BLaER1 (cell line): Measurements from ENCODE around the gene AEBP1.

ENCODE experiments used
- H3K27ac ChIP-seq: shearing (Covaris generic); formaldehyde crosslinking; 2 replicates; pipeline ENCODE4 v1.8.1; 2022
- H3K27me3 ChIP-seq: shearing (Covaris generic); formaldehyde crosslinking; 2 replicates; pipeline ENCODE4 v1.8.1; 2022
- H3K36me3 ChIP-seq: shearing (Covaris generic); formaldehyde crosslinking; 2 replicates; pipeline ENCODE4 v1.8.1; 2022
- H3K4me1 ChIP-seq: shearing (Covaris generic); formaldehyde crosslinking; 2 replicates; pipeline ENCODE4 v1.8.1; 2022
- H3K4me2 ChIP-seq: shearing (Covaris generic); formaldehyde crosslinking; 2 replicates; pipeline ENCODE4 v1.8.1; 2022
- H3K4me3 ChIP-seq: shearing (Covaris generic); formaldehyde crosslinking; 2 replicates; pipeline ENCODE4 v1.8.1; 2022
- H3K9ac ChIP-seq: shearing (Covaris generic); formaldehyde crosslinking; 2 replicates; pipeline ENCODE4 v1.8.1; 2022
- H3K9me3 ChIP-seq: shearing (Covaris generic); formaldehyde crosslinking; 2 replicates; pipeline ENCODE4 v1.8.1; 2022
- H4K20me1 ChIP-seq: shearing (Covaris generic); formaldehyde crosslinking; 2 replicates; pipeline ENCODE4 v1.8.1; 2022
- Cebpa-rat ChIP-seq: shearing (Covaris generic); IDR thresholded peaks from 2 replicates; pipeline ENCODE4 v1.8.1; 2022

Gene AEBP1

GRCh38 chr7:44066111-44066460 lies 38.1 kb upstream of the AEBP1 start:
- Histone ChIP-seq H3K27me3 (no peaks in the 10 kb centered on the region), H3K36me3 (peaks cover 34% of the 10 kb centered on the region), H3K4me3 (no peak overlapping the region), H3K27ac (peak overlapping the region; percentile 16; the same call in 1 of the 2 replicates), H3K9ac (no peak overlapping the region), H3K4me2 (0 out of 2 replicates have a peak overlapping the region, but pooled peaks have one; percentile 32), H3K9me3 (no peaks in the 10 kb centered on the region), H4K20me1 (no peaks in the 10 kb centered on the region), H3K4me1 (peaks cover 46% of the 10 kb centered on the region)
- TF ChIP-seq Cebpa-rat, result no peak

DNA sequence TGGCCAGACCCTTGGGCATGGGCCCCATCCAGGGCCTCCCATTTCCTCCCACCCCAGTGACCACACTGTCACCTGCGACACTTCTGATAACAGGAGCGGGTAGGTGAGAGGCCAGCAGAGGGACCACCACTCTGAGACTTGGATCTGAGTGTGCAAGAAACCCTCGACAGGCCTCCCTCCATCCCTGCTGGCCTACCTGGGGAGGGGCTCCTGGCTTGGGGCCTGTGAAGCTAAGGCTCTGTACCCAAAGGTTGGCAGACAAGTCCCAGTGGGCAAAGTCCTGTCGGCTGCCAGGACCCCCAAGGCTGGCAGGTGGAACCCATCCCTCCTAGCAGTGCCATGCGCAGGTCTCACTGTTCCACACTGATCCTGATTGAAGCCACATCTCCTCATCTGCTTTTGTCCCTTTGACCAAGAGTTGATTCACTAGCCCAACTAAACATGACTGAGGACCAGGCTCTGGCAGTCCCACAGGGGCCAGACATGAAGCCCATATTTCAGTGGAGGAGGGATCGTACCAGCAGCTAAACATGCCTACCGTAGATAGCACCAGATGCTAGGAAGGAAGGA lies 37.6 kb upstream of the AEBP1 start:
- H3K9me3 ChIP-seq, result no peaks in the 10 kb centered on the region
- H3K27me3 ChIP-seq, result no peaks in the 10 kb centered on the region
- TF ChIP-seq Cebpa-rat, result no peak
- H3K9ac ChIP-seq, result no peak overlapping the region
- H3K4me1 ChIP-seq, result peaks cover 46% of the 10 kb centered on the region
- H4K20me1 ChIP-seq, result no peaks in the 10 kb centered on the region
- peak overlapping the region; percentile 14 for H3K27ac ChIP-seq
- peaks cover 34% of the 10 kb centered on the region for H3K36me3 ChIP-seq
- no peak overlapping the region for H3K4me2 ChIP-seq
- H3K4me3 ChIP-seq, result no peak overlapping the region

DNA sequence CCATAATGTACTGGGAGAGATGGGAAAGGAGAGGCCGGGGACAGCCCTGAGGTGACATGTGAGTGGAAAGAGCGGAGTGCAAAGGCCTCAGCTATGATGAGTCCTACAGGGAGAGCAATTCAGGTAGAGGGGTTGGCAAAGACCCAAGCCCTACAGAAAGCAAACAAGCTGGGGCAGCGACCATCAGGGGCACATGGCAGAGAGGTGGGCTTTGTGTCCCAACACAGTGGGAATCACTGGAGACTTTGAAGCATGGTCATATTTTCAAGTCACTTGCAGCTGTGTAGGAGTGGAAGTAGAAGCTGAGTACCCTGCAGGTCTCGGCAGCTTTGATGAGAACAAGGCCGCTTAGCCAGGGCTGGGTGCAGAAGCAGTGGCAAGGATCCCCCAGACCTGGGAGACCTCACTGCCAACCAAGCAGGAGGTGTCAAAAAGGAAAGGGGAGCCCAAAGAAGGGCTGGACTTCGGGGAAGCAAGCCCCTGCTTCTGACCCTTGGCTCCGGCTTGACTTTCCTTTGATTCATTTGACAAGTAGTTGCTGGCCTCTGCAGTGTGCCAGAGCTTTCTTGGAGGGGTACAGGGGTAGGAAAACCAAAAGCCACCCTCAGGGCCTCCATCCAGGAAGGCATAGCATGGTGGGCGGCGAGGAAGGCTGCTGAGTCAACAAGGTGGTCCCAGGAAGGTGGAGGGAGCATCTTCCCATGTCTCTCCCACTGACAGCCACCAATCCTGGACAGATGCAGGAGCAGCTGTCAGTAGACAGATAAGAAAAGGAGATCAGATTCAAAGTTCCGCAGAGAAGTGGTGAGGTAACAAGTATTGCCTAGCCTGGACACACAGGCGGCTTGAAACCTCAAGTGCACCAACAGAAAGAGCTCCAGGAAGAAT lies 36.8 kb upstream of the AEBP1 start:
- H4K20me1 ChIP-seq, result no peaks in the 10 kb centered on the region
- H3K27ac ChIP-seq, result peak overlapping the region; percentile 32; the same call in 1 of the 2 replicates
- H3K9me3 ChIP-seq, result no peaks in the 10 kb centered on the region
- H3K9ac ChIP-seq, result no peak overlapping the region
- no peaks in the 10 kb centered on the region for H3K27me3 ChIP-seq
- H3K4me3 ChIP-seq, result no peak overlapping the region
- H3K4me1 ChIP-seq, result peaks cover 46% of the 10 kb centered on the region
- H3K36me3 ChIP-seq, result peaks cover 33% of the 10 kb centered on the region
- no peak for TF ChIP-seq Cebpa-rat
- H3K4me2 ChIP-seq, result no peak overlapping the region

- no peaks in the 10 kb centered on the region for H3K27me3 ChIP-seq
- peaks cover 47% of the 10 kb centered on the region for H3K4me1 ChIP-seq
- H3K4me2 ChIP-seq, result no peak overlapping the region
- H3K4me3 ChIP-seq, result no peak overlapping the region
- no peak overlapping the region for H3K9ac ChIP-seq
- TF ChIP-seq Cebpa-rat, result no peak
- no peaks in the 10 kb centered on the region for H3K9me3 ChIP-seq
- H3K27ac ChIP-seq, result no peak overlapping the region
- no peaks in the 10 kb centered on the region for H4K20me1 ChIP-seq
- H3K36me3 ChIP-seq, result peaks cover 31% of the 10 kb centered on the region
Observed at GRCh38 chr7:44068054-44068453, 36.1 kb upstream of the AEBP1 start.

GRCh38 chr7:44071726-44072363 lies 32.3 kb upstream of the AEBP1 start:
- no peaks in the 10 kb centered on the region; the same call in 1 of the 2 replicates for H4K20me1 ChIP-seq
- no peaks in the 10 kb centered on the region for H3K9me3 ChIP-seq
- peak overlapping the region; percentile 90 for H3K4me2 ChIP-seq
- no peak overlapping the region for H3K4me3 ChIP-seq
- no peaks in the 10 kb centered on the region for H3K27me3 ChIP-seq
- no peak for TF ChIP-seq Cebpa-rat
- peaks cover 69% of the 10 kb centered on the region for H3K4me1 ChIP-seq
- H3K9ac ChIP-seq, result no peak overlapping the region; the same call in 1 of the 2 replicates
- peak overlapping the region; percentile 36; the same call in 1 of the 2 replicates for H3K27ac ChIP-seq
- peaks cover 55% of the 10 kb centered on the region for H3K36me3 ChIP-seq

DNA sequence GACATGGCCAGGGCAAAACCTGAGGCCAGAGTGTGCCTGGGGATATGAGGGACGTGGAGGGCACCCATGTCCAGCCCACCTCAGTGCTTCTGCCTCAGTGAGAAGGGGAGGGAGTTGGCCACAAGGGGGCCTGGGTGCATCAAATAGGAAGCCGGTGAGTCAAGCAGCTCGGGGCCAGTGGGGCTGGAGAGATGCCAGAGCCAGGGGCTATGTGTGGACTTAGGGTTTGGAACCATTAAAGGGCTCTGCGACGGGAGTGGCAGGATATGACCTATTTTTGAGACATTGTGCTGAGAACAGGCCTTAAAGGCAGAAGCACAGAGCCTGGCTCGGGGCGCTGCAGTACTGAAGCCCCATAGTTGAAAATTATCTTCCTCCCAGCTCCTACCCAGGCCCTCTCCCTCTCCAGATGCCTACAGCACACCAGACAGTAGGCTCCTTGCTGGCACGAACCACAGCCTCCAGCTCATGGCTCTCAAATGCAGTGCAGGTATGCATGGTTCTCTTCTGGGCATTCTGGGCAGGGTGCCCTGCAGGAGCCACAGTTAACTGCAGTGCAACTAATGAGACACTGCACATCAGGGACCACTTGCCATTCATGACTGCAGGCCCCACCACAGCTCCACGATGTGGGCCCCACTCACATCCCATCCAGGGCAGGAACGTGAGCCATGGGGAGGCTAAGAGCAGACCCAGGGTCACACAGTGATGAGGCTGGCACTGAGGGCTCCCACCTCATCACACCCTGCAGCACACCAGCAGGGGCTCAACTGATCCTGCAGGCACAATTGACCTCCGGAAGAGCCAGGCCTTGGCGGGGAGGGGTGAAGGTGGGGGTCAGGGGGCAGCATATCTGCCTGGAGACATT lies 31.5 kb upstream of the AEBP1 start:
- Histone ChIP-seq H3K4me3 (no peak overlapping the region), H3K9ac (peak overlapping the region; percentile 73; the same call in 1 of the 2 replicates), H3K4me2 (peak overlapping the region; percentile 90), H3K9me3 (no peaks in the 10 kb centered on the region), H4K20me1 (no peaks in the 10 kb centered on the region; the same call in 1 of the 2 replicates), H3K27ac (peak overlapping the region; percentile 81), H3K27me3 (no peaks in the 10 kb centered on the region), H3K4me1 (peaks cover 77% of the 10 kb centered on the region), H3K36me3 (peaks cover 63% of the 10 kb centered on the region)
- TF ChIP-seq Cebpa-rat, result no peak

DNA sequence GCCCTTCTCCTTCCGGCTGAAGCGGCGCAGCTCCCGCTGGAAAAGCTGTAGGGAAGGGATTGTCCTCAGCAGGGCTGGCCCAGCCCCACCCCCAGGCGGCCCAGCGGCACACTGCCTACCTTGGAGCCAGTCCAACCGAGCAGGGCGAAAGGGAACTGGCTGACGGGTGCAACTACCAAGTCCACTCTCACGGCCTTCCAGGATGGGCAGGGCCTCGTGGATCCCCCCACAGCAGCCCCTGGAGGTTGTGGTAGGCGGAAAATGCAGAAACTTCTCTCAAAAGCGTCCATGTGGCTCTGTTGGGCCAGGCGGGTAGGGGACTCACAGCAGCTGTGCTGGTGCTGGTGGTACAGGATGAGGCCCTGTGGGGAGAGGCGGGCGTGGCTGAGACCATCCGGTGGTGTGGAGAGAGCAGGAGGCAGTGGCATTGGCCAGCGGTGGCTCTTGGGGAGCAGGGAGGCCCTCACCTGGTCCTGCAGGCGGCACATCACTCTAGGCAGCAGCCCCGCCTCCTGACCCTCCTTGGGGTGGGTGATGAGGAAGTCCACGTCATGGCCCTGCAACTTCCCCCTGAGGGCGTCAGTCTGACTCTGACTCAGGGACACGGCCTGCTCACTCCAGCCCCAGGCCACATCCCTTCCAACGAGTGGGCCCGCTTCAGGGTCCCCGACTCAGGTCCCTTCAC lies 30.3 kb upstream of the AEBP1 start:
- Histone ChIP-seq H3K27me3 (no peaks in the 10 kb centered on the region), H3K4me2 (peak overlapping the region; percentile 90), H3K36me3 (peaks cover 75% of the 10 kb centered on the region), H3K27ac (peak overlapping the region; percentile 81), H3K4me1 (peaks cover 89% of the 10 kb centered on the region), H4K20me1 (peaks cover 8% of the 10 kb centered on the region; the same call in 1 of the 2 replicates), H3K9ac (peak overlapping the region; percentile 73), H3K4me3 (peak overlapping the region; percentile 55), H3K9me3 (no peaks in the 10 kb centered on the region)
- no peak for TF ChIP-seq Cebpa-rat

DNA sequence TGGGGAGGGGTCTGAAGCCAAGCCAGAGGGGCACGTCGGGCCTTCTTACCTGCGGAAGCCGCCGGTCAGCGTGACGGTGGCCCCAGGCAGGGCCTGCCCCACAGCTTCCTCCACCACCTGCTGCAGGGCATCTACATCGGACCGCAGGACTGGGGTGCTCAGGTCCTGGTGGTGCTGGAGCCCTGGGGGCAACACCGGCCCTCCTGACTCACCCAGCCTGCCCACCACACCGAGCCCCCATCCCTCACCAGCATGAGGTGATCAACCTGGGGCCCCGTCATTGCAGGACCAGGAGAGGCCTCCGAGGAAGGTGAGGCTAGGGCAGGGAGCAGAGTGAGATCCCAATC lies 29.8 kb upstream of the AEBP1 start:
- Histone ChIP-seq H3K36me3 (peaks cover 80% of the 10 kb centered on the region), H3K4me2 (peak overlapping the region; percentile 90)
- no peak for TF ChIP-seq Cebpa-rat

More for the DNA sequence above, 29.8 kb upstream of the AEBP1 start:
- H3K27ac ChIP-seq, result peak overlapping the region; percentile 81
- no peaks in the 10 kb centered on the region for H3K9me3 ChIP-seq
- peaks cover 13% of the 10 kb centered on the region; the same call in 1 of the 2 replicates for H4K20me1 ChIP-seq
- peak overlapping the region; percentile 73 for H3K9ac ChIP-seq
- peak overlapping the region; percentile 55 for H3K4me3 ChIP-seq
- H3K4me1 ChIP-seq, result peaks cover 94% of the 10 kb centered on the region
- no peaks in the 10 kb centered on the region for H3K27me3 ChIP-seq
